HepG2 (cell line): ENCODE data around the gene MOV10L1. TPM values are rescaled to one million over a fixed set of nuclear protein-coding genes. Genes with fewer than 3 reads are reported as not detected.

Experiments
- AKNA ChIP-seq: sonication (generic); formaldehyde crosslinking; IDR thresholded peaks from 2 replicates; pipeline ENCODE4 v1.4.0; 2020; ENCODE audit warnings: missing genetic modification reagents, borderline replicate concordance
- ERF ChIP-seq: IDR thresholded peaks from 2 replicates; pipeline ENCODE4 v1.6.1; 2018; ENCODE audit warnings: missing biosample characterization, missing genetic modification reagents
- HDAC1 ChIP-seq: sonication (generic); formaldehyde crosslinking; IDR thresholded peaks from 2 replicates; pipeline ENCODE4 v1.5.1; 2020; ENCODE audit warnings: mild to moderate bottlenecking, missing genetic modification reagents
- HMG20B ChIP-seq: conservative IDR thresholded peaks from 2 replicates; pipeline ENCODE4 v1.6.1; 2016; ENCODE audit warnings: missing genetic modification reagents, missing compliant biosample characterization
- HOXA7 ChIP-seq: sonication (generic); formaldehyde crosslinking; IDR thresholded peaks from 2 replicates; pipeline ENCODE4 v1.8.1; 2022; ENCODE audit warnings: mild to moderate bottlenecking, missing genetic modification reagents, moderate library complexity
- PBX3 ChIP-seq: sonication (generic); formaldehyde crosslinking; IDR thresholded peaks from 2 replicates; pipeline ENCODE4 v1.8.1; 2023; ENCODE audit warnings: missing genetic modification reagents, inconsistent platforms, borderline replicate concordance
- SMAD3 ChIP-seq: sonication (generic); formaldehyde crosslinking; IDR thresholded peaks from 2 replicates; pipeline ENCODE4 v1.4.0; 2020; ENCODE audit warnings: missing genetic modification reagents
- TEAD3 ChIP-seq: optimal IDR thresholded peaks from 2 replicates; pipeline ENCODE3; 2016; ENCODE audit warnings: borderline replicate concordance
- UBTF ChIP-seq: sonication (generic); formaldehyde crosslinking; IDR thresholded peaks from 2 replicates; pipeline ENCODE4 v1.4.0; 2020; ENCODE audit warnings: mild to moderate bottlenecking, missing genetic modification reagents
- ZFP37 ChIP-seq: sonication (generic); formaldehyde crosslinking; IDR thresholded peaks from 2 replicates; pipeline ENCODE4 v1.4.0; 2020; ENCODE audit warnings: missing genetic modification reagents, borderline replicate concordance
- ZNF510 ChIP-seq: sonication (generic); formaldehyde crosslinking; IDR thresholded peaks from 2 replicates; pipeline ENCODE4 v1.4.0; 2020; ENCODE audit warnings: low read depth, mild to moderate bottlenecking, missing genetic modification reagents
- ZNF574 ChIP-seq: sonication (generic); formaldehyde crosslinking; IDR thresholded peaks from 2 replicates; pipeline ENCODE4 v1.4.0; 2020; ENCODE audit warnings: missing genetic modification reagents
- ZNF891 ChIP-seq: sonication (generic); formaldehyde crosslinking; IDR thresholded peaks from 2 replicates; pipeline ENCODE4 v1.5.0; 2020; ENCODE audit warnings: mild to moderate bottlenecking, missing genetic modification reagents
- ZSCAN25 ChIP-seq: sonication (generic); formaldehyde crosslinking; IDR thresholded peaks from 2 replicates; pipeline ENCODE4 v1.8.0; 2022; ENCODE audit warnings: mild to moderate bottlenecking, missing genetic modification reagents
- ZSCAN31 ChIP-seq: sonication (generic); formaldehyde crosslinking; IDR thresholded peaks from 2 replicates; pipeline ENCODE4 v1.5.0; 2020; ENCODE audit warnings: low read depth, mild to moderate bottlenecking, missing genetic modification reagents
- polyA plus RNA-seq, 8 experiments: library from polyadenylated mRNA; depleted of rRNA in 3 of 8; stranded (reverse) in 7 of 8; unstranded in 1 of 8; fragments of >200 nt; fragmentation: Illumina TruSeq in 4 of 8; extraction: Trizol in 4 of 8; gene quantifications; 2 replicates each; pipeline versions ENCODE4 v1.2.1 to v1.2.3, GENCODE V29; 2011 to 2016; ENCODE audit warnings: low read depth in 4 of 8, missing spikeins in 1 of 8, mixed read lengths in 1 of 8; ENCODE audit not compliant: insufficient read depth in 1 of 8
- total RNA-seq, 5 experiments: library from RNA; depleted of rRNA; stranded (reverse); fragments of >200 nt; fragmentation: Illumina TruSeq; extraction: Trizol; gene quantifications; 2 replicates each; pipeline ENCODE4 v1.2.3, GENCODE V29; 2016; ENCODE audit warnings: low read depth in 1 of 5
- TF ChIP-seq, protein P1 (sequence below): sonication (generic); formaldehyde crosslinking; IDR thresholded peaks from 2 replicates; pipeline ENCODE4 v1.5.0; 2020; ENCODE audit warnings: mild to moderate bottlenecking, missing genetic modification reagents

Gene MOV10L1
- total and polyA plus RNA-seq, 2 of the 13 experiments (the other 11 are each of a cell fraction or from before 2014, with no cell fraction given): 0.11 to 0.12 TPM

- TF ChIP-seq AKNA: no peak
- no peak for TF ChIP-seq ZNF891
- no peak for TF ChIP-seq HDAC1
- no peak for TF ChIP-seq SMAD3 (CRISPR knock-in tag)
- TF ChIP-seq UBTF (CRISPR knock-in tag): peak; percentile 21
- TF ChIP-seq, protein P1, sequence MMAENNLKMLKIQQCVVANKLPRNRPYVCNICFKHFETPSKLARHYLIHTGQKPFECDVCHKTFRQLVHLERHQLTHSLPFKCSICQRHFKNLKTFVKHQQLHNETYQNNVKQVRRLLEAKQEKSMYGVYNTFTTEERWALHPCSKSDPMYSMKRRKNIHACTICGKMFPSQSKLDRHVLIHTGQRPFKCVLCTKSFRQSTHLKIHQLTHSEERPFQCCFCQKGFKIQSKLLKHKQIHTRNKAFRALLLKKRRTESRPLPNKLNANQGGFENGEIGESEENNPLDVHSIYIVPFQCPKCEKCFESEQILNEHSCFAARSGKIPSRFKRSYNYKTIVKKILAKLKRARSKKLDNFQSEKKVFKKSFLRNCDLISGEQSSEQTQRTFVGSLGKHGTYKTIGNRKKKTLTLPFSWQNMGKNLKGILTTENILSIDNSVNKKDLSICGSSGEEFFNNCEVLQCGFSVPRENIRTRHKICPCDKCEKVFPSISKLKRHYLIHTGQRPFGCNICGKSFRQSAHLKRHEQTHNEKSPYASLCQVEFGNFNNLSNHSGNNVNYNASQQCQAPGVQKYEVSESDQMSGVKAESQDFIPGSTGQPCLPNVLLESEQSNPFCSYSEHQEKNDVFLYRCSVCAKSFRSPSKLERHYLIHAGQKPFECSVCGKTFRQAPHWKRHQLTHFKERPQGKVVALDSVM (CRISPR knock-in tag): 0 out of 2 replicates have a peak, but pooled peaks have one; percentile 45
- no peak for TF ChIP-seq HMG20B (CRISPR knock-in tag)
- TF ChIP-seq ZSCAN25 (CRISPR knock-in tag): peak; percentile 16; the same call in 1 of the 2 replicates
- 0 out of 2 replicates have a peak, but pooled peaks have one; percentile 23 for TF ChIP-seq ERF (CRISPR knock-in tag)
- 0 out of 2 replicates have a peak, but pooled peaks have one; percentile 15 for TF ChIP-seq ZSCAN31 (CRISPR knock-in tag)
- TF ChIP-seq HOXA7 (CRISPR knock-in tag): no peak
- no peak for TF ChIP-seq ZFP37 (CRISPR knock-in tag)
- no peak for TF ChIP-seq PBX3 (CRISPR knock-in tag)
- TF ChIP-seq TEAD3 (CRISPR knock-in tag): peak; percentile 86
- no peak for TF ChIP-seq ZNF510 (CRISPR knock-in tag)
- 0 out of 2 replicates have a peak, but pooled peaks have one; percentile 42 for TF ChIP-seq ZNF574
Observed at GRCh38 chr22:50171965-50172421, 82.2 kb downstream of the MOV10L1 start (continued).
